Placental epithelial cell (primary cell): ENCODE measurements around the gene EIF4G3. TPM values are rescaled to one million over a fixed set of nuclear protein-coding genes. Genes with fewer than 3 reads are reported as not detected.

Source experiments
- small RNA-seq: library from RNA; depleted of rRNA; stranded (forward); fragments of <200 nt; gene quantifications from one replicate; pipeline ENCODE3, GENCODE V24; 2012
- total RNA-seq: library from RNA; depleted of rRNA; stranded (reverse); fragments of >200 nt; gene quantifications from 2 replicates; pipeline ENCODE4 v1.2.3, GENCODE V29; 2012

The EIF4G3 gene
- total RNA-seq, result 28.3 and 35.7 TPM in 2 replicates

DNA sequence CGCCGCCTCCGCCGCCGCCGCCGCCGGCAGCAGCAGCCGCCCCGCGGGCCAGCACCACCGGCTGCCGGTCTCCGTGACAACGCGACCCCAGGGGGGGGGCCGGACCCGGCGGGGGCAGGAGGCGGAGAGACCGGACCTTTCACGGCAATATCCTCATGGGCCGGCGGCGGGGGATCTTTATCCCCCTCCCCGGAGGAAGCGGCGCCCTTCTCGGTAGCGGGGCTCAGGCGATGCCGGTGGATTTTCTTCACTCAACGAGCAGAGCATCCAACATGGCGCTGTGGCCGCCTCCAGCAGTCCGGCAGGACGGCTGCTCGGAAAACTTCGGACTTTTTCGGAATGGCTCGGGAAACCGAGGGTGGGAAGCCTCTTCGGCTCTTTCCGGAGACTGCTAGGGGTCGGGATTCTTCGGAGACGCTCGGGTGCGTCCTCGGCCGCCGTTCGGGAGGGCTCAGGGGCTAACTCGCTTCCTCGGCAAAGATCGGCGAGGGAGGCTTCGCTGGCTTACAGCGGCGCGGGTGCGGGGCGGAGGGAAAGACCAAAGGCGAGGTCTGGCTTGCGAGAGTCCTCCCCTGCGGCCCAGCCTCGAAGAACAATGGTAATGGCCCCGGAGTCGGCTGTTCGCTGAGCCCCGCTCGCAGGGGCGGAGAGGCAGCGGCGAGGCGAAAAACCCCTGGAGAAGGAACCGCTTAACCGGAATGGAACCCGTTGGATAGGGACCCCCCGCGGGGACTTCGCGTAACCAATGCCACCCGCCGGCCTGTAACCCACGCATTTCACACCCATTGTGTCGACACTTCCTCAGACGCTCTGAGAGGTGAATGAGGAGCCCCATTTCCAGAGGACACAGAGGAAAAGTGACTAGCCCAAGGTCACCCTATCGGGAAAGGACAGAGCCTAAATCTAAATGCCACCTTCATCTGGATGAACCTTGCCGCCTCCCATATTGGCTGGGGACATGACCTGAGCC is at the start of gene EIF4G3:
TSS of gene EIF4G3 (minus strand) at position 312 of the 970 bp plus-strand sequence. CDS start 174,155 bp downstream, outside the sequence.

GRCh38 chr1:20787029-20787839 is 389.5 kb downstream of the EIF4G3 start, which contains the start of gene HP1BP3:
HP1BP3 (minus strand) TSS chr1:20787307; CDS start chr1:20780440, 6,867 bp downstream.

Small RNA genes lying within 50 kb of the gene (small RNA-seq; reads per million reads assigned to genes)
- gene AL627311.1 (not detected), gene MIR1256 (0.81 reads per million, percentile 48 among the genes with 10 or more reads in this experiment), gene RNU7-200P (not detected)

Other genes with a start within 250 kb of the EIF4G3 start
- 76.9 and 128 TPM in 2 replicates for gene ECE1, start 113.6 kb upstream of the EIF4G3 start, total RNA-seq